ENCODE measurements around the gene DAPK3.

DNA sequence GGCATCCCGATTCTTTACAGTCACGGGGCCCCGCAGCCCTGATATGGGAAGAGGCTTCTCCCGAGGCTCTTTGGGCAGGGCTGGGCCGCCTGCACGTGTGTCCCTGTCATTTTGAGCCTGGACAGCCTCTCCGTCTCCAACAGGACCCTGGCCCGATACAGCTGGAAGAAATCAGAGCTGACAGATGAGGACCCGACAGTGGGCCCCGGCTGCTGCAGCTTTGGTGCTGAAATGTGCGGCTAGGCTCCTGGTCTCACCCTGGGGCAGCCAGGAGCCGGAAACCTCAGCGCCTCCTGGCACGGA, 39.9 kb upstream of the DAPK3 start:
- TF ChIP-seq, protein P1, sequence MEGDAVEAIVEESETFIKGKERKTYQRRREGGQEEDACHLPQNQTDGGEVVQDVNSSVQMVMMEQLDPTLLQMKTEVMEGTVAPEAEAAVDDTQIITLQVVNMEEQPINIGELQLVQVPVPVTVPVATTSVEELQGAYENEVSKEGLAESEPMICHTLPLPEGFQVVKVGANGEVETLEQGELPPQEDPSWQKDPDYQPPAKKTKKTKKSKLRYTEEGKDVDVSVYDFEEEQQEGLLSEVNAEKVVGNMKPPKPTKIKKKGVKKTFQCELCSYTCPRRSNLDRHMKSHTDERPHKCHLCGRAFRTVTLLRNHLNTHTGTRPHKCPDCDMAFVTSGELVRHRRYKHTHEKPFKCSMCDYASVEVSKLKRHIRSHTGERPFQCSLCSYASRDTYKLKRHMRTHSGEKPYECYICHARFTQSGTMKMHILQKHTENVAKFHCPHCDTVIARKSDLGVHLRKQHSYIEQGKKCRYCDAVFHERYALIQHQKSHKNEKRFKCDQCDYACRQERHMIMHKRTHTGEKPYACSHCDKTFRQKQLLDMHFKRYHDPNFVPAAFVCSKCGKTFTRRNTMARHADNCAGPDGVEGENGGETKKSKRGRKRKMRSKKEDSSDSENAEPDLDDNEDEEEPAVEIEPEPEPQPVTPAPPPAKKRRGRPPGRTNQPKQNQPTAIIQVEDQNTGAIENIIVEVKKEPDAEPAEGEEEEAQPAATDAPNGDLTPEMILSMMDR (IDR thresholded peaks at IDR 0.05), result no peak
- TF ChIP-seq POLR2A (IDR thresholded peaks at IDR 0.05) (no peak), EP300 (IDR thresholded peaks at IDR 0.05) (no peak)
